ENCODE data around the gene ZSCAN26. TPM values are rescaled to one million over a fixed set of nuclear protein-coding genes. Genes with fewer than 3 reads are reported as not detected.

ZSCAN26 gene
- polyA plus RNA-seq, 1 of the 3 experiments (the other 2 are of a cell fraction), result 11.0 TPM

DNA sequence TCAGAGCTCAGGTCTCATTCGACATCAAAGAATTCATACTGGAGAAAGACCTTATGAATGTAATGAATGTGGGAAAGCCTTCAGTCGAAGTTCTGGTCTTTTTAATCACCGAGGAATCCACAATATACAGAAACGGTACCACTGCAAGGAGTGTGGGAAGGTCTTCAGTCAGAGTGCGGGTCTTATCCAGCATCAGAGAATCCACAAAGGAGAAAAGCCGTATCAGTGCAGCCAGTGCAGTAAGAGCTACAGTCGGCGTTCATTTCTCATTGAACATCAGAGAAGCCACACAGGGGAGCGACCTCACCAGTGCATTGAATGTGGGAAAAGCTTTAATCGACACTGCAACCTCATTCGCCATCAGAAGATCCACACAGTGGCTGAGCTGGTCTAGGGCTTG lies 34.2 kb upstream of the ZSCAN26 start:
- POLR2A ChIA-PET, result no interaction called here
- H3K27ac ChIP-seq (ENCODE audit: low read depth in 2 of 2, low read length in 1 of 2), result no peak overlapping the region
- CTCF ChIA-PET, result no interaction called here

More for the DNA sequence above, 34.2 kb upstream of the ZSCAN26 start:
- H3K79me2 ChIP-seq (ENCODE audit: insufficient read depth), result peaks cover 14% of the 10 kb centered on the region; the same call in 1 of the 2 replicates
- 95% methylated on average over 10 of the region's 11 CpGs for WGBS (ENCODE audit: low lambda C conversion rate)
- no peaks in the 10 kb centered on the region for H3K9me3 ChIP-seq
- no peaks in the 10 kb centered on the region for H3F3A ChIP-seq (replicated peaks; ENCODE audit: insufficient read depth)
- no peak overlapping the region for H3K4me3 ChIP-seq (ENCODE audit: low read depth in 2 of 2, low read length in 1 of 2)
- no peaks in the 10 kb centered on the region; a peak in 1 of 4 replicates for H3K4me1 ChIP-seq (ENCODE audit: control insufficient read depth in 1 of 2, insufficient read depth in 2 of 2, low read depth in 1 of 2, low read length in 1 of 2)
- no peak overlapping the region for H3K9ac ChIP-seq
- H4K20me1 ChIP-seq (ENCODE audit: insufficient read depth), result no peaks in the 10 kb centered on the region
- no peaks in the 10 kb centered on the region for H3K9me2 ChIP-seq
- H2AFZ ChIP-seq (ENCODE audit: low read depth), result no peak overlapping the region
- TF ChIP-seq, protein P1, sequence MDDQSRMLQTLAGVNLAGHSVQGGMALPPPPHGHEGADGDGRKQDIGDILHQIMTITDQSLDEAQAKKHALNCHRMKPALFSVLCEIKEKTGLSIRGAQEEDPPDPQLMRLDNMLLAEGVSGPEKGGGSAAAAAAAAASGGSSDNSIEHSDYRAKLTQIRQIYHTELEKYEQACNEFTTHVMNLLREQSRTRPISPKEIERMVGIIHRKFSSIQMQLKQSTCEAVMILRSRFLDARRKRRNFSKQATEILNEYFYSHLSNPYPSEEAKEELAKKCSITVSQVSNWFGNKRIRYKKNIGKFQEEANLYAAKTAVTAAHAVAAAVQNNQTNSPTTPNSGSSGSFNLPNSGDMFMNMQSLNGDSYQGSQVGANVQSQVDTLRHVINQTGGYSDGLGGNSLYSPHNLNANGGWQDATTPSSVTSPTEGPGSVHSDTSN (IDR thresholded peaks at IDR 0.05), result no peak
- no peak for TF ChIP-seq CHD2 (IDR thresholded peaks at IDR 0.05; ENCODE audit: low read length, partially characterized antibody)
- TF ChIP-seq NRF1 (IDR thresholded peaks at IDR 0.05; ENCODE audit: low read depth, low read length), result no peak
- no peak for TF ChIP-seq MXI1 (IDR thresholded peaks at IDR 0.05; ENCODE audit: low read depth, low read length)
- TF ChIP-seq YY1 (IDR thresholded peaks at IDR 0.05; ENCODE audit: low read depth), result no peak
- TF ChIP-seq SMC3 (IDR thresholded peaks at IDR 0.05; ENCODE audit: low read depth, low read length), result no peak
- TF ChIP-seq EZH2phosphoT487 (IDR thresholded peaks at IDR 0.05; ENCODE audit: borderline replicate concordance, low read depth), result no peak
- TF ChIP-seq USF1 (IDR thresholded peaks at IDR 0.05; ENCODE audit: borderline replicate concordance, low read depth), result no peak
- no peak for TF ChIP-seq RFX5 (IDR thresholded peaks at IDR 0.05; ENCODE audit: low read length)
- no peak for TF ChIP-seq GABPA (IDR thresholded peaks at IDR 0.05; ENCODE audit: low read depth)
- no peak for TF ChIP-seq GATA2 (CRISPR knock-in tag; IDR thresholded peaks at IDR 0.05)
- no peak for TF ChIP-seq POLR2AphosphoS5 (IDR thresholded peaks at IDR 0.05; ENCODE audit: low read depth, low read length)
- no peak for TF ChIP-seq FOXM1 (IDR thresholded peaks at IDR 0.05; ENCODE audit: low read depth)
- TF ChIP-seq USF2 (IDR thresholded peaks at IDR 0.05; ENCODE audit: borderline replicate concordance, low read depth, low read length), result no peak
- TF ChIP-seq JUND (IDR thresholded peaks at IDR 0.05), result no peak
- no peak for TF ChIP-seq TCF12 (IDR thresholded peaks at IDR 0.05)
- TF ChIP-seq IRF3 (IDR thresholded peaks at IDR 0.05; ENCODE audit: low read depth, low read length), result no peak
- TF ChIP-seq, protein P2, sequence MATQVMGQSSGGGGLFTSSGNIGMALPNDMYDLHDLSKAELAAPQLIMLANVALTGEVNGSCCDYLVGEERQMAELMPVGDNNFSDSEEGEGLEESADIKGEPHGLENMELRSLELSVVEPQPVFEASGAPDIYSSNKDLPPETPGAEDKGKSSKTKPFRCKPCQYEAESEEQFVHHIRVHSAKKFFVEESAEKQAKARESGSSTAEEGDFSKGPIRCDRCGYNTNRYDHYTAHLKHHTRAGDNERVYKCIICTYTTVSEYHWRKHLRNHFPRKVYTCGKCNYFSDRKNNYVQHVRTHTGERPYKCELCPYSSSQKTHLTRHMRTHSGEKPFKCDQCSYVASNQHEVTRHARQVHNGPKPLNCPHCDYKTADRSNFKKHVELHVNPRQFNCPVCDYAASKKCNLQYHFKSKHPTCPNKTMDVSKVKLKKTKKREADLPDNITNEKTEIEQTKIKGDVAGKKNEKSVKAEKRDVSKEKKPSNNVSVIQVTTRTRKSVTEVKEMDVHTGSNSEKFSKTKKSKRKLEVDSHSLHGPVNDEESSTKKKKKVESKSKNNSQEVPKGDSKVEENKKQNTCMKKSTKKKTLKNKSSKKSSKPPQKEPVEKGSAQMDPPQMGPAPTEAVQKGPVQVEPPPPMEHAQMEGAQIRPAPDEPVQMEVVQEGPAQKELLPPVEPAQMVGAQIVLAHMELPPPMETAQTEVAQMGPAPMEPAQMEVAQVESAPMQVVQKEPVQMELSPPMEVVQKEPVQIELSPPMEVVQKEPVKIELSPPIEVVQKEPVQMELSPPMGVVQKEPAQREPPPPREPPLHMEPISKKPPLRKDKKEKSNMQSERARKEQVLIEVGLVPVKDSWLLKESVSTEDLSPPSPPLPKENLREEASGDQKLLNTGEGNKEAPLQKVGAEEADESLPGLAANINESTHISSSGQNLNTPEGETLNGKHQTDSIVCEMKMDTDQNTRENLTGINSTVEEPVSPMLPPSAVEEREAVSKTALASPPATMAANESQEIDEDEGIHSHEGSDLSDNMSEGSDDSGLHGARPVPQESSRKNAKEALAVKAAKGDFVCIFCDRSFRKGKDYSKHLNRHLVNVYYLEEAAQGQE (IDR thresholded peaks at IDR 0.05; ENCODE audit: low read depth, low read length), result no peak
- TF ChIP-seq ELF1 (IDR thresholded peaks at IDR 0.05), result no peak
- no peak for TF ChIP-seq CTCF (IDR thresholded peaks at IDR 0.05)
- no peak overlapping the region for H3K4me2 ChIP-seq
- H3K36me3 ChIP-seq (replicated peaks in 1 of 2; ENCODE audit: control insufficient read depth in 1 of 2, insufficient read depth in 2 of 2, low read length in 1 of 2), result peaks cover 63 to 69% of the 10 kb centered on the region in 2 experiments
- H3K27me3 ChIP-seq (ENCODE audit: insufficient read depth), result no peaks in the 10 kb centered on the region
- no peak for DNase-seq
